NOMO-1 treated with dmso at 0.1 percent for 144 hours (cell line): ENCODE results near the gene SLC26A1.
"Not testable (repeated sequence)": the region's sequence is repeated elsewhere in the genome, so short reads cannot be mapped to it uniquely, and the experiment has no call there.

Experiments
- DNase-seq: peaks from one replicate; lab custom pipeline; 2025; ENCODE audit not compliant: unreplicated experiment; lab: John Stamatoyannopoulos, UW

Gene SLC26A1

DNA sequence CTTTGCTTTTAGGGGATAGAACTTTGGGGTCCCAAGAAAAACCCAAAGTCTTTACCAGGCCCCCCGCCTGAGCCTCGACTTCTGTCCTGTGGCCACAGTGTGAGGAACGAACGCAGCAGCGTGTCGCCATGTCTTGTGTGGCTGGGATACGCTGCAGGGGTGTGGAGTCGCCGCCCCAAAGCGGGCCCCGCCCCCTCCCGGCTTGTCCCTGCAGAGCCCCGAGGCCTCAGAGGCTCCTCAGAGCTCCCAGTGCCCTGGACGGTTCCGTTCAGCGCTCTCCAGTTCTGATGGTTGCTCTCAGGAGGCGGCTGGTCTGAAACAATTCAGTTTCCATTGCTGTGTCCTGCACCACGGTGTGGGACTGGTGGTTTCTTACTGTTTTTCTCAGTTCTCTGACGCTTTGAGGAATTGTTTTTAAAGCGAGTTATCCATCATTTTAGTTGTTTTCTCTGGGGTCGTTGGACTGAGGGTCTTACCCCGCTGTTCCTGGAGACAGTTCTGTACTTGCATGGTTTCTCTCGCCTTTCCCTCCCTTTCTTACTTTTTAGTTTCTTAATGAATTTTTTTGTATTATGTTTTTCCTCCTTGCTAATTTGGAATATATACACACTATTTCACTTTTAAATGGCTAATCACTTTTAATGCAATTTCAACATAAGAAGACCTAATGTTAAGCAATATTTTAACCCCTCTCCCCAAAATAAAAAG is 7.9 kb downstream of the SLC26A1 start:
- peak; percentile 13 for DNase-seq

DNA sequence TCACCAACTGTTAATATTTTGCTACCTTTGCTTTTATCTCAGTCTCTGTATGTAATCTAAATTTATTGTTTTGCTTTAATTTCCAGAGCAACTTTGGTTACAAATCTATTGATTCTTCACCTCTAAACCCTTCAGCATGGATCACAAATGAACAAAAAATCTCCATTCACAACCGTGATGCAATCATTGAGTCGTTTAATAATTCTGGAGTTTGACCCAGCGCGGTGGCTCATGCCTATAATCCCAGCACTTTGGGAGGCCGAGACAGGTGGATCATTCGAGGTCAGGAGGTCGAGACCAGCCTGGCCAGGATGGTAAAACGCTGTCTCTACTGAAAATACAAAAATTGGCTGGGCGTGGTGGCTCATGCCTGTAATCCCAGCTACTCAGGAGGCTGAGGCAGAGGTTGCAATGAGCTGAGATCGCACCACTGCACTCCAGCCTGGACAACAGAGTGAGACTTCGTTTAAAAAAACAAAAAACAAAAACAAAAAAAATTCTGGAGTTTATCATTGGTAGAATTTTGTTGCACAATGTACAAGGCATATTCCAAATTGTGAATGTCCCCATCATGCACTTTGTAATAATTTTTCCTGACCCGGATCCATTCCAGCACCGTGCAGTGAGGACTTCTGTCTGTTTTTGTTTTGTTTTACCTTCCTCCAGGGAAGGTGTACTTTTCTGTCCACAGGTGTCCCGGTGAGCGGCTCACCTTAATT is 8.7 kb downstream of the SLC26A1 start:
- DNase-seq = no peak

- no peak for DNase-seq
These were observed 10.4 kb downstream of the SLC26A1 start for GRCh38 chr4:982814-983213.

- no peak for DNase-seq
These were observed 10.9 kb downstream of the SLC26A1 start for GRCh38 chr4:982291-982690.

DNA sequence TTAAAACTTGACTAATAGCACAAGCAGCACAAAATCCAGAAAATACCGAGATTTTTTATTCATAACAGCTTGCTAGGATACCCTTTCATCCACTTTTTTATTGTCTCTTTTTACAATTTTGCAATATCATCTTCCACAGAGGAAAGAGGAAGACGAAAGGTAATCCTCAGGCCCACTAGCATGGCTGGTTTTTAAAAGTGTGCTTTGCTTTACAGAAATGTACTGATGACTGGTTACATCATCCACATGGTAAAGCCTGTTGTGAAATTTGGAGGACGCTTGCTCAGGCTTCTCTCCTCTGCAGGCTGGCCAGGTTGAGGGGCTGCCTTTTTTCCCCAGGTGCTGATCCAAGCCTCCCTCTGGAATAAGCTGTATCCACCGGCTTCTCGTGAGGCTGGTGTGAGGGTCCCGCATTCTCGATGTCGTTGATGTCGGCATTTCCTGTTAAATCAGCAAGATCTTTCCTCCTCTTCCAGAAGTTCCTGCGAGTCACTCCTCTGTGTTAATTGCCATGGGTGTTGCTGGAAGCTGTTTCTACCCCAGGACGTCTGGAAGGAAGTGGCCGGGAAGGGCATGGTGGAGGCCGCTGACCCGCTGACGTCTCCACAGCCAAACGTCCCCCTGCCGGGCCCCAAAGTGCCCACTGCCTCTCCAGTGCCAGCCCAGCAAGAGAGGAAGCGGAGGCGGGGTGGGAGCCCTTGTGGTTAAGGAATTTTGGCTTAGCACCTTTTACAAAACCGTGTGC is 14.1 kb downstream of the SLC26A1 start:
- peak; percentile 90 for DNase-seq

- not testable (repeated sequence) for DNase-seq
These were observed 17.2 kb downstream of the SLC26A1 start for GRCh38 chr4:976016-976415.

GRCh38 chr4:974668-975067 is 18.5 kb downstream of the SLC26A1 start:
- DNase-seq = no peak

GRCh38 chr4:973431-974397 is 19.5 kb downstream of the SLC26A1 start, which contains the start of gene DGKQ:
Gene DGKQ, minus strand, starts transcription at chr4:973569. Its CDS starts 87 bp downstream, at chr4:973482.
- peak; percentile 76 for DNase-seq

DNA sequence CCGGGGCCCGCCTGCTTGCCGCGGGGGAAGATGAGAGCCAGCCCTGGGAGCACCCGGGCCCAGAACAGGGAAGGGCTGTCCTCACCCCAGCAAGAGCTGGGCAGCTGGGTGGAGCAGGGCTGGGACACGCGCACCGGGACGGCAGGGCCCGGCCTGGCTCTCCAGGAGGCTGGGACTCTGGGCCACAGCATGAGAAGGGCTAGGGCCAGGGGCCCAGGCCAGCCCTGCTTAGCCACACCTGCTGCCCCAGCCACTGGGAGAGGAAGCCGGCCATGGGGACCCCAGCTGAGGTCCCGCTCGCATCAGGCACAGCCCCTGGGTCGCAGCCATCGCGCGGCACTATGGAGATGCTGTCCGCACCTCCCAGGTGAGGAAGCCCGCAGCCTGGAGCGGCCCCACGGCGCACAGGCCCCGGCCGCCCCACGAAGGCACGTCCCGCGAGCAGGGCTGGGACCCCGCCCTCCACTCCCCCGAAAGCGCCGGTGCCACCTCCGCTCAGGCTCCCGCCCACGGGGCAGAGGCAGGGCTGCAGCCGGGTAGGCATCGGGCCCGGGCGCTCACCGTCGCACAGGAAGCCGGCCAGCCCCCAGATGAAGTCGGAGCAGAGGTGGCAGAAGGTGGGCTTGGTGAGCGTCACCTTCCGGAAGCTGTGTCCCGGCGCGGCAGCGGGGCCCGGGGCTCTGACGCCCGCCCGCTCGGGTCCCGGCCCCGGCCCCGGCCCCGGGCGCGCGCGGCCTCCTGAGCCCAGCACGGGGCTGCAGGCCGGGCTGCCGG is 20.4 kb downstream of the SLC26A1 start:
- DNase-seq = no peak

GRCh38 chr4:971666-972500 is 21.3 kb downstream of the SLC26A1 start:
- no peak for DNase-seq

GRCh38 chr4:970854-971520 is 22.2 kb downstream of the SLC26A1 start:
- no peak for DNase-seq

DNA sequence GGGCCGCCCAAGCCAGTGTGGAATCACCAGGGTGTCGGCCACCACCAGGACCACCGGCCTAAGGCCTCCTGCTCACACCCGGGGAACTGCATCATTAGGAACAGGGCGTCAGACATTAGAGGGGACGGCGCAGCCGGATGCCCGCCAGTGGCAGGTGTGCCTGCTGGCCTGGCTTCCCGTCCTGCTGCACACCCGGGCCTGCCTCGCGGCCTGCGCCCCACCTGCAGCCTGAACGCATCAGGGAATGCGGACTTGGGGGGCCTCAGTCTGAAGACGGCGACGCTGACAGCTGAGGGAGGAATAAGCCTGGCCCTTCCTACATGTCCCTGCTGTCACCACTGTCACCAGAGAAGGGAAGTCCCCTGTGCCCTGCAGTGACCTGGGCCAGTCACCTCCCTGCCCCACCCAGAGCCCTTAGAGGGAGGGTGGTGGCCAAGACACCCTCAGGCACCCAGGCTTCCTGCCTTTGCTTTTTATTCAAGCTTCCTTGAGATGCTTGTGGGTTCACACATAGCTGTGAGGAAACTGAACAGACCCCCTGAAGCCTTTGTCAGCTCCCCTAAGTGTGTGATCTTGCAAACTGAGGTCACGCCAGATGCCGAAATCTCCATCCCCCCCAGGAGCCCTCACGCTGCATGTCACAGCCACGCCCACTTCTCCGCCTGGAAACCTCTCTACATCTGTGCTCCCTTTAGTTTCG is 23.0 kb downstream of the SLC26A1 start:
- no peak for DNase-seq

GRCh38 chr4:968621-969394 is 24.4 kb downstream of the SLC26A1 start:
- no peak for DNase-seq

DNA sequence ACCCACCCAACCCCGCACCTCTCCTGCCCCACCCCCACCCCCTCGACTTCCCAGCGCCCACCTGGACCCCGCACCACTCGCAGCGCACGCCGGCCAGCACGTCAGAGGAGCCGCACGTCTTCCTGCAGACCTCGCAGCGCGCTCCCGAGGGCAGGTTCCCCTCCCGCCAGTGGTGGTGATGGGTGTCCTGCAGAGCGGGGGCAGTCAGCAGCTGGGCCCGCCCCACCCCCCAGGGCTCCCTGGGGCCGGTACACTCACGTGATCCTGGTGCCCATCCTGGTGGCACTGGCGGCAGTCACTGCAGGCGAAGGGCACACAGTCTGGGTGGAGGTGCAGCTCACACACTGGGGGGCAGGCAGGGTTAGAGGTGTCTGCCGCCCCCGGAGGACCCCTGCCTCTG is 25.0 kb downstream of the SLC26A1 start:
- DNase-seq = no peak

GRCh38 chr4:967113-968104 is 25.8 kb downstream of the SLC26A1 start:
- DNase-seq = no peak
